HG03521 (cell line): ENCODE data around the gene LAMB3.
A peak's percentile ranks its signal among the peaks of the same experiment; 100 is the strongest.
"Not testable (repeated sequence)": the region's sequence is repeated elsewhere in the genome, so short reads cannot be mapped to it uniquely, and the experiment has no call there.

ENCODE experiments used
- ATAC-seq: cut with Tn5 transposase; IDR thresholded peaks from one replicate; pipeline ENCODE4 v1.9.1; 2021; ENCODE audit warnings: mild to moderate bottlenecking, moderate library complexity; ENCODE audit not compliant: unreplicated experiment

LAMB3 gene

GRCh38 chr1:209652121-209652735, at the start of gene LAMB3:
Gene LAMB3, minus strand, starts transcription at chr1:209652425. Its CDS starts 1,481 bp downstream, at chr1:209650944.
- ATAC-seq, result no peak

GRCh38 chr1:209700686-209701085, 48.5 kb upstream of the LAMB3 start:
- ATAC-seq, result not testable (repeated sequence)

DNA sequence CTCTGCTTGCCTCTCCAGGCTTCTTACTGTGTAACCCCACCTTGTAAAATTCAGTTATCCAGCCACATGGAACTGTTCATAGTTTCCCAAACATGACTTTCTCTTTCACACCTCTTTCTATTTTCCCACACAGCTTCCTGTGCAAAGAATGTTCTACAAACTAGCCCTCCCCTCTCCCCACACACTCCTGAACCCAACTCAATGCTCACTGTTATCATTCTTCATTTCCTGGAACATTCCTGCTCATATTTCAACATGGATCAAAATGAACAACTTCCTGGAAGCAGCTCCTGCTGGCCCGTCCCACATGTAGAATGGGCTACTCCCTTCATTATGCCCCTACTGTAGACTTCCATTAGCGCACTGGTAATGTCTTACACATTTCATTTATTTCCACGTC, 44.9 kb upstream of the LAMB3 start:
- no peak for ATAC-seq

GRCh38 chr1:209696673-209697072, 44.4 kb upstream of the LAMB3 start:
- no peak for ATAC-seq

GRCh38 chr1:209692745-209693504, 40.7 kb upstream of the LAMB3 start:
- ATAC-seq, result no peak

DNA sequence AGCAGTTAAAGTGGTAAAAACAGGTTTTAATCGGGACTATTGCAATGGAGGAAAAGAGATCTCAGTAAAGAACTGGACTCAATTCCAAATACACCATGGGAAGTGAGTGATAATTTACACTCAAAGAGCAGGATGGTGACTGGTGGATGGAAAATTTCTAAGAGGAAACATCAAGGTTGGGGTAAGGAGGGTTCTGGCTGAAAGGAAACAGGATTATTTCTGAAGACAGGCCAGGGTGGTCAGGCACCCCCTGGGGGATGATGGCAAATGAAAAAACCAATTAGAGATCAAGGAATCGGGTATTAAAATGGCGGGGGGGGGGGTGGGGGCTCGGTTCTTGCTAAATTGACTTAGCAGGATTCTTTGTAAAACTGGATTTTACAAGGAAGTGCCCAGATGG, 40.1 kb upstream of the LAMB3 start:
- no peak for ATAC-seq

DNA sequence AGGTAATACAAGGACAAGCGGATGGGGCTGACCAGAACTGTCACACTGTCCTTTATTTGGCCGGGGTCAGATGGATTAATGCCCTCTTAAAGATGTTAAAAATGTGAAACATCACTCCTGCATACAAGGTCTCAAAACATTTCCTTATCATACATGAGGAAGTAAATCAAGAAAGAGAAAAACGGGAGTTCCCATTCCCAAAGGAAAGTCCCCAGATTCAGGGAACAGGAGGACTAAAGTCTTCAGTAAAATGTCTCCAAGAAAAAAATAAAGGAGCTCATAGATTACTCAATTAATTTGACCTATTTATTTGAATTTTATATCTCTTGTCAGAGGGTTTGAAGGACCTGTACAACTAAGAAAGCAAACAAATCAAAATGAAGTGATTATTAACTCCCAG, 39.0 kb upstream of the LAMB3 start:
- no peak for ATAC-seq

DNA sequence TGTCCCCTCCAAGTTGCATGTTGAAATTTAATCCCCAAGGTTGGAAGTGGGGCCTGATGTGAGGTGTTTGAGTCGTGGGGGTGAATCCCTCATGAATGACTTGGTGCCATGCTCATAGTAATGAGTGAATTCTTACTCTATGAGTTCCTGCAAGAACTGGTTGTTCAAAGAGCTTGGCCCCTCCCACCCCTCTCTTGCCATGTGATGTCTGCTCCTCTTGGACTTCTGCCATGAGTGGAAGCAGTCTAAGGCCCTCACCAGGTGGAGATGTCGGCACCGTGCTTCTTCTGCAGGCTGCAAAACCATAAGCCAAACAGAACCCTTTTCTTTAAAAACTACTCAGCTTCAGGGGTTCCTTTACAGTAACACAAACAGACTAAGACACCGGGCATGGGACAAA, 37.3 kb upstream of the LAMB3 start:
- ATAC-seq, result no peak

- ATAC-seq, result no peak
Measured at GRCh38 chr1:209688746-209689234, 36.6 kb upstream of the LAMB3 start.

DNA sequence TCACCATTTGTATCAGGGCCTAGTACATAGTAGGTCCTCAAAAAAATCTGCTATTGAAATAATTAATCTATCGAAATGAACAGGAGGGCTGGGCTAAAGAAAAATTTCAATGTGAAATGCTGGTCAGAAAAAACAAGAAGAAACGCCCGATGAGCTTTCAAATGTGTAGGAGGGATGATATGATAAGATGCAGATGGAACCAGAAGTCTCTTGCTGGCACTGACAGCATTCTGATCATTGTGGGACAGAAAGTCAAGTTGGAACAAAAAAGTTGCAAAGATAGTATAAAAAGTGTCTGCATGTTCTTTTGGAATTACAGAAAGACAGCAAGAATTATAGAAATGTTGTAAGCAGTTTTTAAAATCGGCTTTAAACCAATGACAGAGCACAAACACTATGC, 34.1 kb upstream of the LAMB3 start:
- ATAC-seq, result no peak

- ATAC-seq, result no peak
Measured at GRCh38 chr1:209685821-209686220, 33.6 kb upstream of the LAMB3 start.

GRCh38 chr1:209678981-209679539, 26.8 kb upstream of the LAMB3 start:
- no peak for ATAC-seq

- no peak for ATAC-seq
Measured at GRCh38 chr1:209675565-209676154, 23.4 kb upstream of the LAMB3 start.

GRCh38 chr1:209674957-209675564, 22.8 kb upstream of the LAMB3 start, which contains the start of gene G0S2:
Gene G0S2, plus strand, starts transcription at chr1:209675412. Its CDS starts 273 bp downstream, at chr1:209675685.
- no peak for ATAC-seq

DNA sequence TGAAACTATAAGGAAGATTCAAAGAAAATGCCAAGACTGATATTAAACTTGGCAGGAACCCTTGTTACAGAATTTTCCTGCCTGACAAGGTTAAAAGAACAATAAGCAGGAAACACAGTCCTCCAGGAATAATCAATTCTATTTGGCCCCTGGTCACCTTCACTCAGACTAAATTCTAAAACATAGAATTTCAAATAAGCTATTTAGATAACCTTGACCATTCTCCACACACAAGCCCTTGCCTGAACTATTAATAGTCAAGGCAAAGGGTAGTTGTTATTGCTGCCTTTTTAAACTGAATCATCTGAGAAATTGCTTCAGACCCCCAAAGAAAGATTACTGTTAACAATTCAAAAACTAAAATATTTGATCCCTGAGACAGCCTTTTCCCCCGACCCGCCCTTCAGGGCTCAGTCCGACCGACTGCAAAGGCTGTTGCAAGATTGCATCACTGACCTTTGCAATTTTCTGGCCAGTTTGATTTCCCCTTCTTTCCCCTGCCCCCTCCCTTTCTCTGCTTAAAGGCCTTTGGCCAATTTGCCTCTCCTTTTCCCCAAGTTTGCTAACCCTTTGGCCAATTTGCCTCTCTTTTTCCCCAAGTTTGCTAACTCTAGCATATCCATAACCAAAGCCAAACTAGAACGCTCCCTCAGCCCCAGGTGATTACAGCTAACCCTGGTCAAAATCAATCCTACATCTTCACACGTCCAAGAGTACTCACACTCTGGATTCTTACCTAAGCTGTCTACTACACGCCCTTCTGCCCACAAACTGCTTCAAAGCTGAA, 21.6 kb upstream of the LAMB3 start:
- ATAC-seq, result no peak

- ATAC-seq, result peak; percentile 84
Measured at GRCh38 chr1:209672705-209673630, 20.7 kb upstream of the LAMB3 start.

DNA sequence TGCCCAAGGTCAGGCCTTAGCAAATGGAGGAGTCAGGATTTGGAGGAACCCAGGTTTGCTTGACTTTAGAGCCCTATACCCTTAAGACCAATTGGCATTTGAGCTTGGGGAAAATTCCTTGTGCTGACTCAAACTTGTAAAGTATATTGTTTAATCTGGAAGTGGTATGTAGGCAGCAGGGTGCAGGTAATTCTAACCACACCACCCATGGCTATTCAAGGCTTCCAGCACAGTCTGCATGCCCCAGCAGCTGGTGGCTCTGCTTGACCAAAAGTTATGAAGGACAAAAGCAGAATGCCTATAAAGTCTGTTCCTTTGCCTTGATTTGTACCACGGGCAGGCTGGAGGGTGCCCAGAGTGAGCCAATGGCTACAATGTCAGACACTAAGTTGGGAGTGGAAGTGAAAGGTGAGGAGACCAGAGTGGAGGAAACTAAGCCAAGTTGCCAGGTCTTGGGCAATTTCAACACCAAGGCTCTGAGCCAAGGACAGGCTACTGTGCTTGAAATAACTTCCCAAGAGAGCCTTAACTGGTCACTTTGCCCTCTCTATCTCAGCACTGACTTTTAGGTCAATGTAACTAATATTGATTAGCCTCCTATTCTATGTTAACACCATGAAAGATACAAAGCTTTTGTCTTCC, 18.3 kb upstream of the LAMB3 start:
- no peak for ATAC-seq

DNA sequence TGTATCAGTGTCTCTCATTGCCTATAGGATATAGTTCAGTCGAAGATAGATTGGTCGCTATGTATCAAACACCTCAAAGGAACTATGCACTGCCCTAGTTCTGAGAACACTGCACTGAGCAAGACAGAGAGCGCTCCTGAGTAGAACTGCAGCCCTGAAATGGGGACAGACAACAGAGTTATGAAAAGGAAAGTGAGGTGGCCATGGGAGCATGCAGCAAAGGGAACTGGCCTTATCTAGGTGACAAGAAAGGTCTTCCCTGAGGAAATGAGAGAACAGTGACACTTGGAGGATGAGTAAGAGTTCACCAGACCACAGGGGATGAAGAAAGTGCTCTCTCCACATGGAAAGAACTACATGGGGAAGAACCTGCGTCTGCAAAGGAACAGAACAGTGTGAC, 15.5 kb upstream of the LAMB3 start:
- no peak for ATAC-seq

DNA sequence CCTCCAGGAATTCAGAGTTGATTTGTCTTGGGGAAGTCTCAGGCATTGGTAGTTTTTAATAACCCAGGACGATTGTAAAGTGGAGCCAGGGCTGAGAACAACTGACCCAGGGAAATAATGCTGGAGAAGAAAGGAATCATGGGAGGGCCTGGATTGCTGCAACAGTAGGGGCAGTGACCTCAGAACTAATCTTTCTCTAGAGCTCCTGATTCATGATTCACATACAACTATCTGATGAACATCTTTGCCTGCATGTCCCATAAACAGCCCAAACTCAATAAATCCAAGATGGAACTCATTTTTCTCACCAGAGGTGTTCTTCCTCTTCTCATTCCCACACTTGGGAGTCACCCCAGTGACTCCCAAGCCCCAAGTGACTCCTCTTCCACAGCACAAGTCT, 14.9 kb upstream of the LAMB3 start:
- no peak for ATAC-seq
